ENCODE data around the gene KIF1B.

The KIF1B gene

GRCh38 chr1:10283318-10283984 is 73.1 kb downstream of the KIF1B start:
- peak; percentile 6 for DNase-seq (ENCODE audit: low read depth)

DNA sequence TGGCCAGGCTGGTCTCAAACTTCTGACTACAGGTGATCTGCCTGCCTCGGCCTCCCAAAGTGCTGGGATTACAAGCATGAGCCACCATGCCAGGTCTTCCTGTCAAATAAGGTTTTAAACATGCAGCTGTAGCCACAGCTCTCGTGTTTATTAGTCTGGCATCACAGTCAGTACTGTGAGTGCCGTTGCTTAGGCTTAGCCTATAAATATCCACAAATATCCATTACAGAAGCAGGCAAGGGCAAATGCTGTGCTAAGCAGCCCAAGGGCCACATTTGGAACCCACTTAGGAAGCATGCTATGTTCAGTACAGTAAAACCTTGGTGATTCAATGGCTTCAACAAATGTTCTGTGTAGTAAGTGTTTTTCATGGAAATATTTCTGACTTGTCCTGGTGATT is 75.9 kb downstream of the KIF1B start:
- DNase-seq (ENCODE audit: low read depth) = peak; percentile 39

GRCh38 chr1:10287023-10287645 is 76.8 kb downstream of the KIF1B start:
- no peak for DNase-seq (ENCODE audit: low read depth)

DNA sequence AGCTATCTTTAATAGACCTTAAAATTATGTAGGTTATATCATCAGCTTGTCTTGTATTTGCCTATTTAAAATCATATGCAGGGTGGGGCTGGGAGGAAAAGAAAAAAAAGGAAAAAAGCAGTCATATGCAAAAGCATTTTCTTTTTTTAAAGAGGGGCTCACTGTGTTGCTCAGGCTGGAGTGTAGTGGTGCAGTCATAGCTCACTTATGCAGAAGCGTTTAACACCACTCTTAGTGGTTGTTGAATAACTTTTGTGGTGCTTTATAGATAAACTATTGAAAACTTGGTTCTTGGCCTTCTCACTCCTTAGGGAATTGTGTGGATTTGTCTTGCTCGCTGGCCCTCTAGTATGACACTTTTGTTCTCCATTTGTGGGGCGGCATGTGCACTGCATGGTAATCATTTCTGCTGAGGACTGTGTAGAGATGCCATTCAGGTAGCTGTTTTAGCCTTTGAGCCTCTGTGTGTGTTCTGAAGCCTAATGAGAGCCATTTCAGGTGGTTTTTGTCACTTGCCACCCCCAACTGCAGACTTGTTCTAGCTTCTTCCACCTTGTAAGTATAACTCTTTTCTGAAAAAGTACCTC is 77.8 kb downstream of the KIF1B start:
- DNase-seq (ENCODE audit: low read depth) = no peak

DNA sequence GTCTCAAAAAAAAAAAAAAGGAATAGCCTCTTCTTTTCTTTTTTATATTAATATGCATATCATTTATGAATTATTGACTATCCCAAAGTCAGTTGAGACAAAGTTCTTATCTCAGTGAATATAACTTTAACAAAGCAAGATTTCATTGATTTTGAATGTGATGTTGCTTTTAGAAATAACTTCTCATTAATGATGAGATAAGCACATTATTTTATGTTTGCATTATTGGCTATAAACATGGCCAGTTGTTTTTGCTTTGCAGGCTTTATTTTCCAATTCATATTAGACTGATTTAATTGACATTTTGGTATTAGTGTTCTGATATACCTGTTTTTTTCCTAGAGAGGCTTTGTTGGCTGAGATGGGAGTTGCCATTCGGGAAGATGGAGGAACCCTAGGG is 81.3 kb downstream of the KIF1B start:
- DNase-seq (ENCODE audit: low read depth) = no peak

DNA sequence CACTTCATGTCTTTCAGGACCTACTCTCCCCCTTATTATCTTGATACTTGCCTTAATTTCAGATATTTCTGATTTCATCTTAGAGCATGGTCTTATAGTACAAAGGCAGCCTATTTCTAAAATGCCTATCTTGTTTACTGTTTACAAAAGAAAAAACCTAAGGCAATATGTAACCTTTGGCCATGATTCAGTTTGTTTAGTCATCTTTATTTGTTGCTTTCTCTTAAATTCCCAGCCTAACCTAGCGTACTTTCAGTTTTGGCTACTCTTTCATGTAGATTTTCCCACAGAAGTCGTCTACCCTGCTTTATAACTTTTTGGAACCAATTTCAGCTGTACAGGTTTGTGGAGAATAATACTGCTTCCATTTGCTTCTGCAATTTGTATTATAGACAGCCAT is 81.8 kb downstream of the KIF1B start:
- DNase-seq (ENCODE audit: low read depth) = no peak

- no peak for DNase-seq (ENCODE audit: low read depth)
Measured at GRCh38 chr1:10295481-10296085, 85.2 kb downstream of the KIF1B start.

- no peak for DNase-seq (ENCODE audit: low read depth)
Measured at GRCh38 chr1:10299151-10299550, 88.8 kb downstream of the KIF1B start.

DNA sequence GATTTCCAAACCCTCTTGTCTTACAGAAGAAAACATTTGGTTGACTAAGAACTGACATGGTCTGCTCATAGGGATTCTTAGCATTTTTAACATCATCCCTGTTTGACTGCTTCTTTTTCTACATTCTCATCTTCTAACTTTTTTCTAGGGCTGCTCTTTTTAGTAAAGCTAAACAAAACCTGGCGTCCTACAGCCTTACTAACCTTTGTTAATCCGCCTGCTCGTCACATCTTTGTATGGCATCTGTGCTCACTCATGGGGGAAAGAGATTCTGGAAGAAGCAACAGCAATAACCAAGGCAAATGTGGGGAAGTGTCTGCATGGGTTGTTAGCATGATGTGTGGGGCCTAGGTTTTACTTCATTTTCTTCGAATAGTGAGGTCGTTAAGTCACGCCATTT is 92.0 kb downstream of the KIF1B start:
- no peak for DNase-seq (ENCODE audit: low read depth)

GRCh38 chr1:10304295-10304694 is 93.9 kb downstream of the KIF1B start:
- DNase-seq (ENCODE audit: low read depth) = no peak

GRCh38 chr1:10306435-10306834 is 96.1 kb downstream of the KIF1B start:
- DNase-seq (ENCODE audit: low read depth) = no peak

GRCh38 chr1:10308001-10308400 is 97.6 kb downstream of the KIF1B start:
- no peak for DNase-seq (ENCODE audit: low read depth)

GRCh38 chr1:10309243-10310011 is 99.1 kb downstream of the KIF1B start:
- DNase-seq (ENCODE audit: low read depth) = no peak

DNA sequence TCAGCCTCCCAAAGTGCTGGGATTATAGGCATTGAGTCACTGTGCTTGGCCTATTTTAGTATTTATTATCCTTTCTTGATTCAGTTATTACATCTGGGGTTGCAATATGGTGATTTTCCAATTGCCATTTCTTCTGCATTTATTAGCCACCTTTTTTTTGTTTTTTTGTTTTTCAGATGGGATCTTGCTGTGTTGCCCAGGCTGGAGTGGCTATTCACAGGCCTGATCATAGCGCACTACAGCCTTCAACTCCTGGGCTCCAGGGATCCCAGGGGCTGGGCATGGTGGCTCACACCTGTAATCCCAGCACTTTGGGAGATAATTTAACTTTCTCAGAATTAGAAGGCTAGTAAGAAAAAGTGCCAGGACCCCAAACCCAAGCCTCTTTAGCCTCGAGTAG is 106.4 kb downstream of the KIF1B start:
- DNase-seq (ENCODE audit: low read depth) = no peak

DNA sequence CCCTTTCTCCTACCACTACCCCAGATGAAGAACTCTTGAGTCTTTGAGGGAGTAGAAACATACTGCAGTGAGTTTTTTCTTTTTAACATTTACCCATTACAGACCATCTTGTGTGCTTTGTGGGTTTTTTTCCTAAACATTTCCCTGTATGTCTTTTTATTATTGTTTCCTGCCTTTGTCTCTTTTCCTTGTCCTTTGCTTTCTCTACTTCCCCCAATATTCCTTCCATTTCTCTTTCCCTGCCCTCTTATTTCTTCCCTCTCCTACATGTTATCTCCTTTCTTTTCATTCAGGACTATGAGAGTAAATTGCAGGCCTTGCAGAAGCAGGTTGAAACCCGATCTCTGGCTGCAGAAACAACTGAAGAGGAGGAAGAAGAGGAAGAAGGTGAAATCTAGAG is 109.4 kb downstream of the KIF1B start:
- no peak for DNase-seq (ENCODE audit: low read depth)

DNA sequence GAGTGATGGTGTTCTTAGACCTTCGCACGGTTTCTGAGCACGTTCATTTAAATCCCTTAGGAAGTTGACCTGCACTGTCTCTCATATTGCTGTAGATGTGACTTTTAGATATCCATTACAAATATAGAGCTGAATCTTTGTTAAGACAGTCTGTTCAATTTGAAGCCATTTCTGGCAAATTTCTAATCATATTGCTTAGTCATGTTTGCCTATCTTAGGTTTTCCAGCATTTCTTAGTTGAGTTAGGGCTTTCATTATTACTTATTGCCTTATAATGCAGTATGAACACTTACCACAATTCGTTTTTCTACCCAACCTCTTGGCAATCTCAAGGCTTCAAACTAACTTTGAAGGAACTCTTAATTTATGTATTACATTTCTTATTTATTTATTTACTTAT is 110.0 kb downstream of the KIF1B start:
- no peak for DNase-seq (ENCODE audit: low read depth)

- DNase-seq (ENCODE audit: low read depth) = no peak
Measured at GRCh38 chr1:10322821-10323220, 112.5 kb downstream of the KIF1B start.

DNA sequence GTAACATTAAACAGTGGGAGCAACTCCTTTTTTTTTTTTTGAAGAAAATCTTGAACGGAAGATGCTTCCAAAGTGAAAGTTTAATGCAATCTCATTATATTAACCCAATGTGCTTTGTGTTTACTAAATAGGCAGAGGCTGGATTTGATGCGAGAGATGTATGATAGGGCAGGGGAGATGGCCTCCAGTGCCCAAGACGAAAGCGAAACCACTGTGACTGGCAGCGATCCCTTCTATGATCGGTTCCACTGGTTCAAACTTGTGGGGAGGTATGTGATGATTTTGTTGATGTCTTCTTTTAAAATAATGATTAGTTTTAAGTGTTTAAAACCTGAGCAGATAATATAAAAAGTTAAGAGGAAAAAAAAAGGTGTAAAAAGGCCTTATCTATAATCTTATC is 114.3 kb downstream of the KIF1B start:
- DNase-seq (ENCODE audit: low read depth) = no peak

DNA sequence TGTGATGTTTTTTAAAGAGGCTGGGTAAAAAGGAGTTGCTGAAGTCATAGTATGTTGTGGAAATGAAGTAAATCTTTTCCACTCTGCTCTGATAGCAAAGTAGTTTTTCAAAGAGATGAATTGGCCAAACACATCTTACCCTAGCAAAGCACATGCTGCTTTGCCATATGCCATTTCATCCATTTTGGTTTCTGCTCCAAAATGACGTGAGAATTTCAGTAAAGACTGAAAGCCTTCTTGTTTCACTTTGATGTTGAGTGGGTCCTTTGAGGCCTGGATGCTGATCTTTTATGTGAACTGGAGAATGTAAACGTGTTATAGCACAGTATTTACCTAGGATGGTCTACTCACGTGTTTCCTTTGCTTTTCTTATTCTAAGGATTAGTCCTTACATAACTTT is 115.2 kb downstream of the KIF1B start:
- DNase-seq (ENCODE audit: low read depth) = no peak

GRCh38 chr1:10326251-10326650 is 115.9 kb downstream of the KIF1B start:
- DNase-seq (ENCODE audit: low read depth) = no peak

DNA sequence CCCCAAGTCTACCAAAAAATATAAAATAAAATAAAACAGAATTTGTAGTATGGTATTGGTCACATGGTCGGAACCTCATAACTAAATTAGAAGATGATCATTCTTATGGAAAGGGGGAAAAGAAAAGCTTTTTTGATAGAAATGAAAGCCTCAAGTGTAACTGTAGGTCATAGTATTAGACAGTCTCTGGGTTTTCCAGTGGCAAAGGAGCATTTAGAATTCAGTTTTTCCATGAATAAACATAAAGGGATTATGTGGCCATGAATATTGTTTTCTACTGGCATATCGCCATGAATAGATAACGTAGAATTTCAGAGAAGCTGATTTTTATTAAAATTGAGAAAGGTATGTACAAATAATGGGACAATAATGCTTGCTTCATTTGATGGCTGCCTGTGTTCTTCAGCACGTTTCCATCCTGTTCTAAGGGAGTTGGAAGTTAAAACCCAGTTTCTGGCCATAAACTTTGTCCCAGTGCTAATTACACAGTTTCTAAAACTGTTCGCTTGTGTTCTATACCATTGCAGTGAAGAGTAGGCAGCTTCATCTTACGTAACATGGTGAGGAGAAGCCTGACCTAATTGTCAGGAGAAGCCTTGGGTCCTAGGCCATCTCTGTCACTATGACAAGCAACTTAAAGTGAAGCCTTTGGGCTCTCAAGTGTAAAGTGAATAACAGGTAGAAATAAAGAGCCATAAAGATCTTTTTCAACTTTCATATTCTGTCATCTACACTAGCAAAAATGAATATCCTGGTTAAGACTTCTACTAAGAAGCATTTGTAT is 118.0 kb downstream of the KIF1B start:
- DNase-seq (ENCODE audit: low read depth) = no peak

DNA sequence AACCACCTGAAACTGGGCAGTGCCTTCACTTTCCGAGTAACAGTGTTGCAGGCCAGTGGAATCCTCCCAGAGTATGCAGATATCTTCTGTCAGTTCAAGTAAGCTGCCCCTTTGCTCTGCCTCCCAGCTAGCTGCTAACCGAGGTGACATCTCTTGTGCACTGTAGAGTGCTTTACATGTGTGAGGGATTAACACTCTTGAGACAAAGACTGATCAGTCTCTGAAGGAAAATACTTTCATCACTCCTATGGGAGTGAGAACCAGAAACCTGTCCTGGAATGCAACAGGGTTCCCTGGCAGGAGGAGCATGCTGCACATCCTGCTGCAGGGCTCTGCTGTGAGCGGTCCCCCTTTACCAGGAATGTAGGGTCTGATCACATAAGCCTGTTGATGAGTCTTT is 127.1 kb downstream of the KIF1B start:
- no peak for DNase-seq (ENCODE audit: low read depth)

All from EH (cell line).